Activated T-cell treated with anti-CD3 and anti-CD28 coated beads for 1 hour (primary cell): Measurements from ENCODE around the gene KIF6.

Experiments
- DNase-seq: peaks from one replicate; pipeline ENCODE4 v3.0.0-alpha.2; 2020; ENCODE audit warnings: low read depth

Gene KIF6

DNA sequence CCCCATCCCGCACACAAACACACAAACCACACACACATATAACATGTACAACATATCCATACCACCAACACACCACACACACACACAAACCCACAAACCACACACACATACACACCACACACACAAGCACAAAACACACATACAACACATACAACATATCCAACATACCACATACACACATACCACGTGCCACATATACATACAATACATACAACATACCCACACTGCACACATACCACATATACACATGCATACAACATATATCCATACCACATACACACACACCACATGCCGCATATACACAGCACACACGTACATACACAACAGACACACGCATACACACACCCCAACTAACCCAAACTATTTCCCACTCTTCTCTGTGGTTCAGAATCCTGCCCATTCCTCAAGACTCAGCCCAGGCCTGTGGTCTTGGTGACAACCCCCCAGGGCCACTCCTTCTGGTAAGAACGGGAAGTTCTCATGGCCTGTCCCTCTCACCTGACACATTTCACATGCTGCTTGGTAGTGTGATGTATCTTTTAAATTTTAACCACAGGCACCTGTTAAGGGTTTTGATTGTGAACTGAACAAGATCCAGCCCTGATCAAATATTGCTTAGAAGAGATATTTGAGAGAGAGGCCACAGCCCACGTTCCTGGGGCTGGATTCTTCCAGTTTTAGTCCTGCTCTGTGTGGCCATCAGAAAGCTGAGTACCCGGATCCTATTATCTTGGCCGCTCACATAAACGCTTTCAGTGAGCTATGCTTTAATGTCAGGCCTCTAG is 346.8 kb downstream of the KIF6 start:
- no peak for DNase-seq

DNA sequence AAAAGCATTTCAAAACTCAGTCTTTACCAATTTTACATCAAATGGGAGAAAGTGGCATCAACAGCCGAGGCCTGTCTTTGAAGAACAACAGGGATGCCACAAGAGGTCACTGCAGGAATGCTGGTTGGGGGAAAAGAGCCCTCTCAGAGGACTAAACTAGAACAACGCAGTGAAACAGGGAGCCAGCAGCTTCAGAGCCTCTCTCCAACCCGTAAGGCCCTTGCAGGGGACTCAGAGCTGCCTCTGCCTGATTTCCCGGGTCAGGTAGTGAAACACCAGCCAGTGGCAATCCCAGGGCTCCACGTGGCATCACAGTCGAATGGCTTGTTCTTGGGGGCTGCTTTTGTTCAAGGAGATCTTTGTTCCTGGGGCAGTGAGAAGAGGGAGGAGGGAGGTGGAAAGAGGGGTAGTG is 347.7 kb downstream of the KIF6 start:
- no peak for DNase-seq

DNA sequence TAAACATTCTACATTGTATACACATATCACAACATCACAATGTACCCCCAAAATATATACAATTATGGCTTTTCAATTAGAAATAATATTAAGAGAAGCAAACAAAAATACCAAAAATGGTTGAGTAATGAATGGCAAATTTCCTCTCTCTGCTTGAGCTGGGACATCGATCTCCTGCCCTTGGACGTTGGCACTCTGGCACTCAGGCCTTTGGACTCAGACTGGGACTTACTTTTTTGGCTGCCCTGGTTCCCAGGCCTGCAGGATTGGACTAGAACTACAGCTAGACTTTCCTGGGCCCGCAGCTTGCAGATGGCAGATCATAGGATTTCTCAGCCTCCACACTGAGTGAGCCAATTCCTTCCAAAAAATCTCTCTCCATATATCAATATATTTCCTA is 349.8 kb downstream of the KIF6 start:
- DNase-seq: no peak

DNA sequence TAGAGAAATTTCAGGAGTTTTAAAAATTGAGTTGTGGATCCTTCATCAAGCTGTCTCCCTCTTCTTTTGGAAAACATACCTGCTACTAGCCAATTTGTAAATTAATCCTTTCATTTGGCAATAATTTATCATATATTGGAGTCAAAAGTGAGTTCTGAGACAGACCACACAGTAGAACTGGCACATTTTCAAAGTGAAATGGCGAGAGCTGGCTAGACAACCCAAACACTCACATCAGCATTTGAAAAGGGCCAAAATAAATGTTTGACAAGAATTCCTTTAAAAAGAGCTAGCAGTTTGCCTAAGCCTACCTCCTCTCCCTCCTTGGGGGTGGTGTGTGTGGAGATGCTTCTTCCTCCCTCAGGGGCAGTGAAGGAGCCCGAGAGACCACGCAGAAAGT is 354.8 kb downstream of the KIF6 start:
- no peak for DNase-seq

DNA sequence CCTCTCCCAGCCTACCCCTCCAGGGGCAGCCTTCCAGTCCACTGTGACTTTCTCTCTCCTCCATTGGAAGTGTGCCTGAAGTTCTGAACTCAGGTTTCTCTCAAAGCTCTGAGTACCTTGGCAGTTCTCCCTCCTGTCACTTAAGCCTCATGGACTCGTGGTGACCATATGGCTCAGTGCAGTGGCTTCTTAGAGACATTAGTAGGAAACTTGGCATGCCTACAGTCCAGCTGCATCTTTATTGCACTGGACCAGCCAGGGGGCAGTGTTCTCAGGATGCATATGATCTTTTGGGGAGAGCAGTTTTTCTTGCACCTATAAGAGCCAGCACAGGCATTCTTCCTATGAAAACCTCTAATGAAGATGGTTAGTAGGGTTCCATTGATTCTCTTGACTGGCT is 355.2 kb downstream of the KIF6 start:
- no peak for DNase-seq

DNA sequence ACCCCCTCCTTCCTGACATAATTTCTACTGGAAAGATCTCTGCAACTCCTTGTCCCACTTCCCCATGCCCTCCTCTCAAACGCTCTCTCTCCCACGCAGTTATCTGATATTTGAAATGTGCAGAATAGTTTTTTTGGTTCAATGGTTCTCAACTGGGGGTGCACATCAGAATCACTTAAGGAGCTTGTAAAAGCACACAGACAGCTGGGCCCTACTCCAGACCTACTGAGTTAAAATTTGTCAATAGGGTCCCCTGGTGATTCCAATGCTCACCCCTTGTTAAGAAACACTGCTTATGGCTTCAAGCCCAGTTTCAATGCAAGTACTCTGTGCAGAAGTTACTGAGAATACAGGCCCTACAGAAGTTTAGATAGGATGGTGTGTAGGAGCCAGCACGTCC is 357.5 kb downstream of the KIF6 start:
- DNase-seq: no peak

DNA sequence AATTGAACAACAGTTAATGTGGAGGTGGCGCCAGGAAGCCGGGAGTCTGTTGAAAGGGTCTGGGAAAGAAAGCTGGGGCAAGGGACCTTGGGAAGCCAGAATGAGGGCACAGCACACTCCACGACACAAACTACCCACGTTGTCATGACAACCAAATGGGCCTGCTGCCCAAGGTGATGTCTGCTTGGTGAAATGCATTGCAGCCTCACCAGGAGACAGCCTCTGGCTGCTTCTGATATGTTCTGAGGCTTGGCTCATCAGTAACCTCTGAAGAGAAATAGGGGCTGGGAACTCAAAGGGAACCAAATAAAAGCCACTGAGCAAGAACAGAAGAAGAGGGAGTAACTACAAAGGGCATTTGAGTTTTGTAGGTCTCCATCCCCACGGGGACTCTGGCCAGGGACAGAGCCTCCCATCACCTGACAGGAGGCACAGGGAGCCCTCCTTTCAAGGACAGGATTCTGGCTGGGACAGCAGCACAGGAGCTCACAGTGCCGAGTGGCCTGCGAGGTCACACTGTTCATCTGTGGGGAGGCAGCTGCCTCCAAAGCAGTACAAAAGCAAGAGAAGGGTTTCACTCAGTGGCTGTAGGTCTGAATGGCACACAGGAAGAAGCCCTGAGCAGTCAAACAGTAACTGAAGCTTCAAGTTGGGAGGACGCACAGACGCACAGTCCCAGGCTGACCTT is 358.1 kb downstream of the KIF6 start:
- no peak for DNase-seq

DNA sequence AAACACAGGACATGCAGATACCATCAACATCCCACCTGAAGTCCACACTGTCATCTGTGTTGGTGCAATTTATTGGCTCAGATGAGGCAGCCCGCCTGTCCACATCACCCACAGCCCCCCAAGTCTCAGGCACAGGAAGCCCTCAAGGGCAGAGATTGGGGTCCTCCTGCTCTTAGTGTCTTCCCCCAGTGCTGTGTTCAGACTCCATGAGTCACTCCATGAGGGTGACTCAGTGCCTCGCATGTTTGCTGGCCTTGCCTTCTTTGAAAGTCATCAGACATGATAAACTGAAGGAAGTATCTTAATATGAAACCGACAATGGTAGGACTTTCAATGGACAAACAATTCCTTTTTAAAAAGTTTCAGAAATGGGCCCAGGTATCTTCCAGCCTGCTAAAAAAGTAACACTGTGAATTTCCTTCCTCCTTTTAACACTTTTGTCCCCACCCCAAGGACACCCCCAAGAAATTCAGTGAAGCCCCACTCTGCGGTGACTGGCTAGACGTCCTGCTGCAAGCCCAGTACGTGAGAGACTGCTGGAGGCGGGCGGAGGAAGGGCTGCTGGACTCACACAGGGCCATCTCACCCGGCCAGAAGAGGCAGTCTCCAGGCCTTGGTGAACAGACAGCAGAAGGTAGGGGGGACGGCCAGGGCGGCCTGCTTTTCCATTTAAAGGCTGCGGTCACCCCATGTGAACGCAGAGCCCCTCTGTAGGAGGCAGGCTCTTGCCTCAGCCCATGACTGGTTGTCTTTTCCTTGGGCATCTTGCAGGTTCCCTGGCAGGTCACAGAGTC is 359.7 kb downstream of the KIF6 start:
- DNase-seq: no peak

DNA sequence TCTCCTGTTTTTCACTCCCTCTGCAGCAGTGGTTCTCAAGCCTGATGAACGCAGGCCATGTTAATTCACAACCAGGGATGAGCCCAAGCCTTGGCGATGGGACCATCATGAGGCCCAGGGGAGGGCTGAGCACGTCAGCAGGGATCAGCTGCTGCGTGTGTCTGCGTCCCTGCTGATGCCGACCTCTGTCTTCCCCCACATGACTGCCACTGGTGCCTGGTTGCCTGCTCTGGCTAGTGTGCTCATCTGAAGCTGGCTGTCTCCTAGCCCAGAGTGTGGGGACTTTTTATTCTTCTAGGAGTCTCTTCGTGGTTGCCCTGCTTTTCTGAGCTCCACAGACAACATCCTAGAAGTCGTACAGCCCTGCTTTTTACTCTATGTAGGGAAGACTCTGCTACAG is 361.9 kb downstream of the KIF6 start:
- no peak for DNase-seq

DNA sequence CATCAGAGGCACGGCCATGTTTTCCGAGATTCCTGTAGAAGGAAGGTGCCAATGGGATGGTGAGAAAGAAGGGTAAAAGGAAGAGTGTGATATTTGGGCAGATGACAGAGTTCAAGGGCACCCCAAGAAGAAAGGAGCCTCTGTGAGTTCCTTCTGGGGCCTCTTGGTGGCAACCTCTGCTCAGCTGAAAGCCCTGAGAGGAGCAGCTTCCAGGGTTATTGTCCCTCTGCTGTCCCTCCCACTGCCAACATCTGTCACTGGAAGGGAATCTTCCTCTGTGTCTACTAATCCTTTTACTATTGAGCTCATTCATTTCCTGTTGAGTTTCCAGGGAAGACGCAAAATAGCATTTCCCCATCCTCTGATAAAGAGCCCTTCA is 362.7 kb downstream of the KIF6 start:
- no peak for DNase-seq

DNA sequence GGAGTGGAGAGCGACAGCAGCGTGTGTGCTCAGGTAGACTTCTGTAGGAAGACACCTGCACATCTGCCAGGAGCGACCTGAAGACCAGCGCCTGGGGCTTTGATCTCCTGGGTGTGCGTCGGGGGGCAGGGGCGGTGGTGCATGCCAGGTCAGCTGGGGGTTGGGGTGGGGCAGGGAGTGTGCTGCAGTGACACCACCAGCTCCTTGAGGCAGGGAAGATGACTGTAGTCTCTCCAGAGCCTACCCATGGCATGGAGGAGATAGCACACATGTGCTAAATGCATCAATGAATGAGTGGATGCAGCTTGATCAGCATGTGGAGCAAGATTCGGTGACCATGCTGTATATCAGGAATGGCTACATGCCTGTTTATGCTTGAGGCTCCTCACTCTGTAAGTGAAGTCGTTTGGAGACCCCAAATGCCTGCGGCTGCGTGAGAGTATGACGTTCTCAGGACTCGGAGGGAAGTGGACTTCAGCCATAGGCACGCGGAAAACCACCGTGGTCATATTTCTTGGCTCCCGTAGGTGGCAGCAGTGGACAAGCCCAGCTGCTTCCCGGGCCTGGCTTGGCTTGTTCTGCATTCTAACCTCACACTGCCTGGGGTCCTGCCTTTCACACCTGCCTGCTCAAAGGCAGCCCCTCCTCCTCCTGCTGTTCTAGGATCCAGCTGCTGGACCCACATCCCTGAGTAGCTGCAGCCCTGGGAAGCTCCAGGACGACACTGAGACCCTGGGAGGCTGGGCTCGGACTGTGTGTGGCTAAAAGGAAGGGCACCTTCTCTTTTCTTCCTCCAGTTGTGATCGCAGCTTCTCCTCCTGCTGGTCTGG is 363.3 kb downstream of the KIF6 start:
- DNase-seq: peak; percentile 5

DNA sequence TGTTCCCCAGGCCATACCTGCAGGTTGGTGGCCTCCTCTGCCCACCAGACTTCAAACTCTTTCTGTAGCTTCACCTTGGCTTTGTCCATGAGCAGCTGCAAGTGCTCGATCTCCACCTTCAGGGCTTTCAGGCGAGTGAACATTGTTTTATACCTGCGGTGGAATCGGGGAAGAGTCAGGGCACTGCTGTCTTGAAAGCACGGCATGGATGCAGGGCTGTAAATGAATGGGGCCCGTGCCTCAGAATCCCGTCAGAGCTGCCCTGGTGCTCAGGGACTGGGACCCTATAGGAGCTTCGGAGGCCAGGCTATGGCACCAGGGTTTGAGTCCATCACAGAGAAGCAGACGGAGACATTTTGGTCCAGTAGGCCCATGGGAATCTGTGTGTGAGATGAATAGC is 364.8 kb downstream of the KIF6 start:
- no peak for DNase-seq

DNA sequence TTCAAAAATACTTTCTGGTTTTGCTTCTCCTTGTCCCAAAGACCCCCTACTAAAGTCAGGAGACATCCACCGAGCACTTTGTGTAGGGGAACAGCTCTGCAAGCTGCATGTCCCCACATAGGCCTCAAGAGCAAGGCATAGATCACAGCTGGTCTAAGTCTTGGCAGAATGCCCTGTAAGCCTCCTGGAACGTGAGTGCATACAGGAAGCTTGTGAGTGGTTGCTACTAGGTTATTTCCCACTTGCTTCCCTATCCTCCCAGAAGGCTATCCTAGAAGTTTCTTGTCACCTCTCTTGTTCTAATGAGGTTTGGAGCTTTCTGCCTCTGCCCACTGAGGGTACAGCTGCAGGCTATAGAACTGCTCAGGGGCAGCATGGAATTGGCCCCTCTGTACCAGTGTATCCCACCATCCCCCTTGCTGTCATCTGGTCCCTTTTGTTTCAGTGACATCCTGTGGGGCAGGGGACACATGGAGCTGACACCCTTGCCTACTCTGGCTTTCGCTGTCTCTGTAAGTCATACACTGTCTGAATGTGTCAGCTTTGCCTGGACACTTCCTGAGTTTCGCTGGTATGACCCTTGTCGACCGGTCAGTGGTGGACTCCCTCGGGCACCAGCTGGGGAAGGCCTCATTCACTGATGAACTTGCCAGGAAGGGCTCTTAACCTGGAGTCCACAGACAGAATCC is 367.1 kb downstream of the KIF6 start:
- no peak for DNase-seq

DNA sequence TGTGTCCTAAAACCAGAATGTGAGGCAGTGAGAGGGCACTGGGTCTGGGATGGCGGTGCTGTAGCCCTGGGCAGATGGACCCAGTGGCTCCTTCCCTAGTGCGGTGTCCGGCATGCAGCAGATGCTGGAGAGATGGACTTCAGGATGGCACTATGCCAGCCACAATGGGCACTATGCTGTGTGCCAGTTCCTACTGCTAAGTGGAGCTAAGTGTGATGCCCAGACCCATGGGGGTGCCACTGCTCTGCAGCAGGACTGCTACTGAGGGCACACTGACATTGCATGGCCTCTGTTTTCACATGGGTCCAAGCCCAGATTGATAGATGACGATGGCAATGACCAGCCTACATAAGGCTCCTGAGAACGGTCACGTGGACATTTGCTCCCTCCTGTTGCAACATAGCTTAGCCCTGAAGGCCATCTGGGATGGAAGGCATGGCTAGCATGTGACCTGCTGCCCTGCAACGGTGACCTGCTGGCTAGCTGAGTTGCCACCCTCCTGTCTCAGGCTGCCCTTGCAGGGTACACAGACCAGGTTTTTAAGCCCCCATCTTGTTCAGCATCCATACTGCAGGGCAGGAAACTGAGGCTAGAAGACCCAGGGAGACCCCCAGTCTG is 371.4 kb downstream of the KIF6 start:
- no peak for DNase-seq

DNA sequence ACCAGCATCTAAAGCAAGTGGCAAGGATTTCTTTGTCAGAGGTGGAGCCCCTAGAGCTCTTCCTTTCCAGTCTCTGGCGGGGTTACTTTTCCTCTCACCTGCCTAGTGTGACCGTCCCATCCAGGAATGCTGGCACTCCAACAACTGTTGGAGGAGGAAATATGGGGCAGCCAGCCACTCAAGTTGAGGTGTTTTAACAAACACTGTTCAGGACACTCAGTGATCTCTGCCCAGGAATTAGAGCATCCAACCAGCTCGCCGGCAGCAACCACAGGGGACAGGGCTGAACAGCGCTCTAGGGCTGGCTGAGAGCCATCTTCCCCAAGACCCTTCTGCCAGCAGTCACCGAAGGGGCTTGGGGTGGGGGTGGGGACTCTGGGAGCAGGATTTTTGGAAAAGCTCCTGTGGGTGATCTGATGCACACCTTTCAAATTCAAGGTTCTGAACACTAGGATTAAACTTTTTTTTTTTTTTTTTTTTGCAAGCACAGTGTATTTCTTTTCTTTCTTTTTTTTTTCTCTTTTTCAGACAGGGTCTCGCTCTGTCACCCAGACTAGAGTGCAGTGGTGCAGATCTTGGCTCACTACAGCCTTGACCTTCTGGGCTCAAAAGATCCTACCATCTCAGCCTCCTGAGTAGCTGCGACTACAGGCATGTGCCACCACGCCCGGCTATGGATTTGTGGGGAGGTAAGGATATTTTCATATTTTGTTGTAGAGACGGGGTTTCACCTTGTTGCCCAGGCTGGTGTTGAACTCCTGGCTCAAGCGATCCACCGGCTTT is 374.3 kb downstream of the KIF6 start:
- no peak for DNase-seq

DNA sequence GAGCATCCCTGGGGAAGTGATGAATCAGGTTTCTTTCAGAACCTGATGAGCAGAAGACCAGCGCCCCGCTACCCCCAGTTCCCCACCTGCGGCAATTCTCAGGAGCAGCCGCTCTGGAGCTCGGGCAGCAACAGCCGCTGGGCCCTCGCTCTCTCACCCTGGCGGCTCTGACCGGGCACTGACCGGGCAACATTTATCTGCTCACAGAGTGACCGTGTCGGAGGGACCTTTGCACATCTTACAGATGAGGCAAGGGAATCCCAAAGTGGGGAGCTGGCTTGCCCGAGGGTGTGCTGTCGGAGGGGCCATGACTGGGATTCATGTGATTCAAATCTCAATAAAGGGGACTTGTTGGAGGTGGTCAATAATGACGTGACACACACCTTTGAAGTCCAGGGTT is 376.5 kb downstream of the KIF6 start:
- DNase-seq: no peak

DNA sequence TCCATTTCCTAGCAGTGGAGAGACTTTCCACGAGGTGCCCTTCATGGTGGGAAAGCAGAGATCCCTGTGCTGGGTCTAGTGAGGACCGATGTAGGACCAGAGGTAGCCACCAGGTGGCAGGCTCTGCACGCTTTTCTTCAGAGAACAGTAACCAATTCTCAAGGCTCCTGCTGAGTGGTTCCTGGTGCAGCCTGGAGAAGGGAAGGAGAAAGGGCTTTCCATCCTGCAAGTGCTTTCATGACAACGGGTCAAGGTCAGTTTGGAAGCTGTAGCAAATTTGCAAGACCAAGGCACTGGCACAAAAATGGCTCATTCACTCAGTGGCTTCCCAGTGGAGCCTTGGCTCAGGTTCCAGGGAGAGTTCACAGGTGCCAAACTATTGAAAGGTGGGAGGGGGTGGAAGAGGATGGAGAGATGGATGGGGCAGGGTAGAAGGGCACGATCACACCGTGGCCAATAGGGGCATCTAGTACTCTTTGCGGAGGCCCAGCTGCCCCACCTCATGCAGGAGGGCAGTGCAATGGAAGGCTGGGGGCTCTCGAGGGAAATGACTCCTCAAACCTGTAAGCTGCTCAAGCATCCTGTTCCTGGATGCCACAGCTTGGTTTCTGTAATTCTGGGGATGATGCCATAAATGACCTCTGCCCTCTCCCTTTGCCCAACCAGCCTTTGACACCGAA is 377.2 kb downstream of the KIF6 start:
- peak; percentile 35 for DNase-seq

DNA sequence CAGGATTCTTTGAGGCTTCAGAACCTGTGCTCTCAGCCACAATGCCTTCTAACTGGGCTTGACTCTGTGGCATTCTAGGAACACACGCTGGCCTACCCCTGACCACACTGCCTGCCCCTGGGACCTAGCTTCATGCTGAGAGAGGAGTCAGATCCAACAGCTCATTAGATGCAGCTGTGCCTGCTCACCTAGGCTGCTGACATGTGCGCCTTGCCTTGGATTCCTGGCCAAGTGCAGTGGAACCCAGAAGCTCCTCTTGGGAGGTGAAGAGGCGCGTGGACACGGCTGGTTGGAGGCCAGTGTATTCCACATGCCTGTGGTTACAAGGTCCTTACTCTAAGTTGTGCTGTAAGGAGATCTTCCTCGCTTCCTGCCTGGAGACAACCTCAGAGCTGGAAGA is 378.0 kb downstream of the KIF6 start:
- no peak for DNase-seq

DNA sequence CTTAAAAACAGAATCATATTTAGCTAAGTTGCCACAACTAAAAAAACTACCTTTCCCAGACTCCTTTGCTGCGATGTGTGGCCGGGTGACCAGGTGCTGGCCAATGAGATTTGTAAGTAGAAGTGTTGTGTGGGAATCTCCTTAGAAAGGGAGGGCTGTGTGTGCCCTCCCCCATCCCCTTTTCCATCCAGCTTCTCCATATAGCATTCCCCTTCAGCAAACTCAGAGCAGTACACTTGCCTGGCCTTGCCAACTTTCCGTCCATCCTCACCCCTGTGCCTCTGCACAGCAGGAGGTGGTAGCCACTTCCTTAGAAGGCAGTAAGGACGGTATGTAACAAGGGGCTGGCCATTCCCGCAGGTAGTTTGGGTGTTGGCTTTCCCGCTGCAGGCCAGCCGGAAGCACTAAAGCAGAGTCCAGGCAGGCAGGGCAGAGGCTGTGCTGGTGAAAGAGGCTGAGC is 380.4 kb downstream of the KIF6 start:
- no peak for DNase-seq
